GM19023 (cell line): Measurements from ENCODE around the gene FGF18.
"Not testable (repeated sequence)": the region's sequence is repeated elsewhere in the genome, so short reads cannot be mapped to it uniquely, and the experiment has no call there.

ENCODE experiments used
- ATAC-seq: cut with Tn5 transposase; IDR thresholded peaks from one replicate; pipeline ENCODE4 v1.9.1; 2021; ENCODE audit warnings: mild to moderate bottlenecking, moderate library complexity; ENCODE audit not compliant: unreplicated experiment

Gene FGF18

GRCh38 chr5:171494452-171495121 is 75.1 kb downstream of the FGF18 start:
- ATAC-seq: no peak

GRCh38 chr5:171495122-171495700 is 75.8 kb downstream of the FGF18 start:
- no peak for ATAC-seq

GRCh38 chr5:171496456-171496855 is 77.0 kb downstream of the FGF18 start:
- no peak for ATAC-seq

GRCh38 chr5:171497494-171497893 is 78.0 kb downstream of the FGF18 start:
- ATAC-seq: not testable (repeated sequence)

- ATAC-seq: no peak
Observed at GRCh38 chr5:171498166-171498565, 78.7 kb downstream of the FGF18 start.

GRCh38 chr5:171499611-171500010 is 80.2 kb downstream of the FGF18 start:
- no peak for ATAC-seq

- ATAC-seq: no peak
Observed at GRCh38 chr5:171505473-171506043, 86.1 kb downstream of the FGF18 start.

- ATAC-seq: no peak
Observed at GRCh38 chr5:171506951-171507350, 87.5 kb downstream of the FGF18 start.
